NCI-H2029 (cell line): ENCODE data around the gene STPG4.

Source experiments
- DNase-seq: peaks from one replicate; lab custom pipeline; 2025; lab: John Stamatoyannopoulos, UW

Gene STPG4

GRCh38 chr2:47052847-47053246, 102.3 kb downstream of the STPG4 start:
- no peak for DNase-seq

DNA sequence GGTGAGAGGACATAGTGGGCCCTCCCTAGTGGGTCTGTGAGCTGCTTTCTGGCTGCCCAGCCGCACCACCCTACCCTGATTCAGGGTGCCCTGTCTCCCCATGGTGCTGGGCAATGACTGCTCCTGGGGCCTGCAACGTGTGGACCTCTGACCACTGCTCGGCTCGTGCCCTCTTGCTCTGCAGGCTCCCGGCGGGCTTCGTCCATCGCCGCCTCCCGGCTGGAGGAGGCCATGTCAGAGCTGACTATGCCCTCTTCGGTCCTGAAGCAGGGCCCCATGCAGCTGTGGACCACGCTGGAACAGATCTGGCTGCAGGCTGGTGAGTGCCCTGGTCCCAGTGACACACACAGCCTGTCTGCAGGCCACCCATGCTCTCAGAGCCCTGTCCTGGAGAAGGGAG, 103.5 kb downstream of the STPG4 start:
- no peak for DNase-seq

- no peak for DNase-seq
These were observed 104.3 kb downstream of the STPG4 start for GRCh38 chr2:47050762-47051161.

GRCh38 chr2:47050021-47050760, 104.9 kb downstream of the STPG4 start:
- no peak for DNase-seq

DNA sequence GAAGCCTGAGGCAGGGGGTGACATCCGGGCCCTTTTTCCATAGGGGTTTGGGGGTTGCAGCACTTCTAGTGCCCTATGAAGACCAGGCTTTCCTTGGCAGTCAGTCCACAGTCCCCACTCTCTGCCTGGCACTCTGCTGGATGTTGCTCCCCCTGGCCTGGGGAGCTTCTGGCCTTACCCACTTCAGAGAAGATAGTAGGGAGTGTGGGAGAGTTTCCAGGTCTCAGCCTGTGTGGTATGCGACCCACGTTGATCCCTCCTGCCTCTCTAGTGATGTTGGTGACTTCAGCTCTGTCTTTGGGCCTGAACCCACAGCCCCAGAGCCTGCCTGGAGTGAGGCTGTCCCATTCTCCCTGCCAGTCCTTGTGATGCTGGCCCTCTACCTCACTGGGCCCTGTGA, 105.6 kb downstream of the STPG4 start:
- DNase-seq = no peak

DNA sequence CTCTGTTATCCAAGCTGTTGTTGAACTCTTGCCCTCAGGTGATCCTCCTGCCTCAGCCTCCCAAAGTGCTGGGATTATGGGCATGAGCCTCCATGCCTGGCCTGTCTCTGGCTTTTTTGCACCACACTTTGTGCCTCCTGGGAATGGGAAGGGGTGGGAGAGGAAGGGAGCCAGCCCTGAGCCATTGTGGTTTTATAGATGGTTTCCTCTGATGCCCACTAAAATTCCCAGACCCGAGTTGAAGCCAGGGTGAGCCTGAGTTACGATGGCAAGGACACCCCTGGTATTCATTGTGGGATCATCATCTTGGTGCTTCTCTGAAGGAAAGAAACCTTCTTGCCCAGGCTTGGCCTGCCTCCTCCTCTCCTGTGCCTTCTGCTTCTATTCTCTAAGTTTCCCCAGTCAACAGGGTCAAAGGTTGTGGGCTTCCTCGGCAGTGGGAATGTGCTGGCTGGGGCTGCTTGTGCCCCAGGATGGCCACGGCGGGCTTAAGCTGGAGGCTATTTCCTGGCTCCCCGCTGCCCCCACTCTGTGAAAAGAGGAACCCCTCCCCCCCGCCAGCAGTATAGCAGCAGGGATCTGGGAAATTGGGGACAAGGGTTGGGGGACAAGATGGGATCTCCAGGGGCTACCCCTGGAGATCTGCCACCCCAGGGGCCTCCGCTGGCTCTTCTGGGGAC, 106.2 kb downstream of the STPG4 start:
- no peak for DNase-seq

DNA sequence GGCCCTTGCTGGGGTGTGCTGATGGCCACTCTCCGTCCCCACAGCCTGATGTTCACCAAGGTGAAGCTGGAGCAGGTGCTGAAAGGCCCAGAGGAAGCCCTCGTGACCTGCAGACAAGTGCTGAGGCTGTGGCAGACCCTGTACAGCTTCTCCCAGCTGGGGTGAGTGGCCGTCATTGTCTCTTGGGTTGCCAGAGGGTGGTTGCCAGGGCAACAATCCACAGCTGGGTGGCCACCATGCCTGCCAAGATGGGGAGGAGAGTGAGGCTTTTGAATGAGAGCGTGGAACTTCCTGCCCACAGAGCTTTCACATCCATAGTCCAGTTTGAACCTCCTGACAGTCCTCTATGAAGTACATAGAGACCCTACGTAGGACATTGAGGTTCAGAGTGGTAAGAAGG, 108.8 kb downstream of the STPG4 start:
- peak; percentile 76 for DNase-seq

DNA sequence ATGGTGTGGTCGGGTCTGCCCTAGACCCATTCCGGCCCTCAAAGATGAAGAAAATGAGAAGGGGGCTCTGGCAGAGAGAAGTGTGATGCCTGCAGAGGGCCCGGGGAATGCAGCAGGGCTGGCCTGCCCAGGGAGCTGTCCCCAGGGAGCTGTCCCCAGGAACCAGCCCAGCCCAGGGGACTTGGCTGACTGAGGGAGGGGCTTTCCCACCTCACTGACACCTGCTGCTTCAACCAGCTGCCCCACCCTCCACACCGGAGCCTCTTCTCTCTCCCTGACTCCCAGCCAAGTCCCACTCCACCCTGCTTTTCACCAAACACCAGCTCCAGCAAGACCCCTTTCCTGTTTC, 111.2 kb downstream of the STPG4 start:
- DNase-seq = no peak

DNA sequence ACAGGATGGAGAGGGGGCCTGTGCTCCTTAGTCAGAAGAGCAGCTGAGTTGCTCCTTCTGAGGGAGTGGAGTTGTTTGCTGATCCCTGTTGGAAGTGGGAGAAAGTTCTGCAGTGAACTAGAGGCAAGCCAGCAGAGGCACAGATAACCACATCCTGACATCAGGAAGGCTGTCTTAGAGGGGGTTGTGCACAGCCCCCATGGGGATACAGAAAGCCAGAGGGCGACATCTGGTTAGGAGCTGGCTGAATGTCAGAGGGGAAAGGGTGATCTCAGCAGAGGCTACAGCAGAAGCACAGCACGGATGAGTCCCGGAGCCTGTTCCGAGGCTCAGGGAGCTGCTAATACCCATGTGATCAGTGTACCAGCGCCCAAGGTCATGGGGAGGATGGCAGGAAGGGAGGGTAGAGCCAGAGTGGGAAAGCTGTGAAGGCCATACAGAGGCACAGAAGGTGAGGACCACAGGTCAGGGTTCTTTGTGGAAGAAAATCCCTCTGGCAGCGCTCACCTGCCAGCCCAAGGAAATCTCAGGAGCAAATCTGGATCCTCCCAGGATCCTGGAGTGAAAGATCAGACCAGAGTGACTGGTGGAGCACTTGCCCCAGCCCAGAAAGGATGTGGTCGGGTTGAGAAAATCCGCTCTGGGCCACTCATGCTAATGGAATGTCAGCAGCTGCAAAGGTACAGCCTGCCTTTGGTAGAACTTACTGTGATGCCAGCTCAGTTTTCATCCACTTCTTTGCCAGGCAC, 111.8 kb downstream of the STPG4 start:
- DNase-seq = peak; percentile 19

DNA sequence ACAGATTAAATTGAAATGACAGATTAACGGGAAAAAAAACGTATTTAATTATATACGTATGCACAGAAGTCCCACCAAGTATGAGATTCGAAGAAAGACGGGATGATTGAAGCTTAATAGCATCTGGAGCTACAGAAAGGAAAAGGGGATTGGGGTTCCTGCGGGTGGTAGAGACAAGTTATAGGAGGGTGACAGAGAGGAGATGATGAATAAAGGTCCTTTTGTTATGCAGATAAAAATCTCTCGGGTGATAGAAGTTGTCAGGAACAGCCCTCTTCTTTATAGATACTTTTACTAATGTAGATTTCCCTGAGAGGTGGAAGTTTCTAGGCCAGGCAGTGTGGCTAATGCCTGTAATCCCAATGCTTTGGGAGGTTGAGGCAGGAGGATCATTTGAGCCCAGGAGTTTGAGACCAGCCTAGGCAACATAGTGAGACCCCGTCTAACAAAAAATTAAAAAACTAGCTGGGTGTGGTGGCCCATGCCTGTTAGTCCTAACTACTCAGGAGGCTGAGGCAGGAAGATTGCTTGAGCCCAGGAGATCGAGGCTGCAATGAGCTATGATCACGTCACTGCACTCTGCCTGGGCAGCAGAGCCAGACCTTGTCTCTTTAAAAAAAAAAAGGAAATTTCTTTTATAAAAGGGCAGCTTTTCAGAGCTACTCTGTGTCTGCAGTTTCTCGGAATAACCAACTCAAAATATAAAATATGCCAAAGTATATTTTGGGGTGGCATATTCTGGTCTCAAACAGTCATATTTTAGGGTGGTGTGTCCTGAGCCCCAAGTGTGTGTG, 113.0 kb downstream of the STPG4 start:
- no peak for DNase-seq

DNA sequence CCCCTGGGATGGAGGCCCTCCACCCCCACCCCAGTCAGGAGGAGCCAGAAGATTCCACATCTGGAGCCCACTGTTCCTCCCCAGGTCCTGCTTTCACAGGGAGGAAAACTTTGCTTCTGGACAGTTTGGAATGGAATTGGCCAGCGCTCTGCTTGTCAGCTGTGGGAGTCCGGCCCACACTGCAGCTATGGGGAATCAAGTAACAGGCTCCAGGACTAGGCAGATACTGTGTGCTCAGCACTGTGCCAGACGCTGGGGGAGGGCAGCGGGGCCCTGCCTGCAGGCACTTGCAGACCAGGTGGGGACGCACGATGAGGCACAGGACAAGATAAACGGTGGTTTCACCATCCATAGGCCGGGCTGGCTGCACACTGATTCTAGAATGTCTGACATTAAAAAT, 114.0 kb downstream of the STPG4 start:
- no peak for DNase-seq

GRCh38 chr2:47040651-47041050, 114.5 kb downstream of the STPG4 start:
- no peak for DNase-seq

GRCh38 chr2:47039913-47040562, 115.1 kb downstream of the STPG4 start:
- no peak for DNase-seq

DNA sequence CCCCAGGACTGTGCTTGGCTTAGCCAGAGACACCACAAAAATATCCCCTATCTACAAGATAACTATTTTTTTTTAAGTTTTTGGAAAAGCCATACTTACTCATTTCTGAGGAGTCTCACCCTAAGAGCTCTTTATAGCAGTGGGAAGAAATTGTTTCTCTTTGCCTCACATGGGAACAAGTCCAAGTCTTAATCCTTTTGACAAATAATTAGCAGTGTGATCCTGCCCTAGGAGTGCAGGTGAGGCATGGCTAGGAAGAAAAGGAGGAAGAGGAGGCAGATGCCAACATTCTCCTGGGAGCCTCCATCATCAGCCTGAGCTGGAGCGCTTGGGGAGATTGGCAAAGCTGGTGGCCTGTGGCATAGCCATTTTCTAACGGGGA, 115.6 kb downstream of the STPG4 start:
- DNase-seq = no peak

- peak; percentile 67 for DNase-seq
These were observed 116.2 kb downstream of the STPG4 start for GRCh38 chr2:47038656-47039488.

DNA sequence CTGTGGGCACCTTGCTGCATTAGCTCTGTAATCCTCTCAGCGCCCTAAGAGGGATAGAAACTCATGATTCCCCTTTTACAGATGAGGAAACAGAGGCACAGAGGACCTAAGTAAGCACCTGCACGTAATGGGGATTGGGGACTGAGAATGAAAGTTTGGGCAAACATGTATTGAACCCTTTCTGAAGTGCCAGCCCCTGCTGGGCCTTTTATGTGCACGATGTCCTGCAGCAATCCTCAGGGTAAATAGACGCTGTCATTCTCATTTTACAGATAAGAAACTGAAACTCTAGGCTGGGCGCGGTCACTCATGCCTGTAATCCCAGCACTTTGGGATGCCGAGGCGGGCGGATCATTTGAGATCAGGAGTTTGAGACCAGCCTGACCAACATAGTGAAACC, 117.4 kb downstream of the STPG4 start:
- DNase-seq = no peak
